Parathyroid adenoma (tissue), 2 donors: ENCODE results near the gene CTDP1.

Source experiments
- H2AFZ ChIP-seq: fragments of 300-600 bp; sonication (generic); one replicate; pipeline ENCODE4 v1.7.0; 2017; ENCODE audit warnings: antibody characterized with exemption, mild to moderate bottlenecking
- H3K27ac ChIP-seq: fragments of 300-600 bp; sonication (generic); one replicate; pipeline ENCODE4 v1.7.0; 2017
- H3K27me3 ChIP-seq: fragments of 300-600 bp; sonication (generic); one replicate; pipeline ENCODE4 v1.7.0; 2017; ENCODE audit warnings: low read length; ENCODE audit not compliant: control insufficient read depth, insufficient read depth
- H3K36me3 ChIP-seq: fragments of 300-600 bp; sonication (generic); one replicate; pipeline ENCODE4 v1.7.0; 2017; ENCODE audit warnings: low read length; ENCODE audit not compliant: control insufficient read depth, insufficient read depth
- H3K4me1 ChIP-seq: fragments of 300-600 bp; sonication (generic); one replicate; pipeline ENCODE4 v1.7.0; 2017; ENCODE audit warnings: control low read depth
- H3K4me2 ChIP-seq: fragments of 300-600 bp; sonication (generic); one replicate; pipeline ENCODE4 v1.7.0; 2017; ENCODE audit warnings: low read length
- H3K4me3 ChIP-seq: fragments of 300-600 bp; sonication (generic); one replicate; pipeline ENCODE4 v1.7.0; 2017; ENCODE audit warnings: low read depth, low read length
- H3K79me2 ChIP-seq: fragments of 300-600 bp; sonication (generic); one replicate; pipeline ENCODE4 v1.7.0; 2017; ENCODE audit warnings: control low read depth
- H3K9ac ChIP-seq: fragments of 300-600 bp; sonication (generic); one replicate; pipeline ENCODE4 v1.7.0; 2017; ENCODE audit warnings: mild to moderate bottlenecking
- H3K9me3 ChIP-seq: fragments of 300-600 bp; sonication (generic); one replicate; pipeline ENCODE4 v1.7.0; 2017; ENCODE audit warnings: low read length; ENCODE audit not compliant: control insufficient read depth
- TF ChIP-seq, protein P1 (sequence below): fragments of 300-600 bp; sonication (generic); IDR thresholded peaks from one replicate; pipeline ENCODE4 v1.7.0; 2017; ENCODE audit warnings: antibody characterized with exemption, mild to moderate bottlenecking
- donor health status: primary hyperparathyroidism.

CTDP1 gene

DNA sequence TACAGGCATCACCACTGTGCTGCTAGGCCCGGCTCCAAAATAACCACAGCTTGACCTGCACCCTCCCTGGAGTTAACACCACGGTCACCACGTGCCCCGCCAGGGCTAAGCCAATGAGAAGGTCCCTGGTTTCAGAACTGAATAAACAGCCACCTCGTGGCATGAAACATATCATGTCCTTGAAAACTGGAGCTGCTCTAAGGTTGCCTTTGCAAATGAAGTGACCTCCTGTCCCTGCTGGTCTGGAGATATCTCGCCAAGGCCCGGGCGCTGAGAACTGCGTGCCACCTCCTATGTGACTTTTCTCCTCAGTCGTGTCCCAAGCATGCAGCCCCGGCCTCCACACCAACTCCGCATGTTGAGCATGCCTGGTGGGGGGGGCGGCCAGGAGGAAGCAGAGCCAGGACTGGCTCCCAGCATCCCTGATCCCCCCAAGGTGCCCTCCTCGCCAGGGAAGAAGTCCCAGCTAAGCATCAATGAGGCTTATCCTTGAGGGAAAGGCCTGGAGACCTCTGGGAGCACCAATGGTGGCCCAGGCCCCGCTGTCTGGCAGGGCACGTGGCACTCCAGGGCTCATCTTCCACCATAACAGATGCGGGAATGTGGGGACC lies 101.8 kb downstream of the CTDP1 start:
- H3K27me3 ChIP-seq: no peaks in the 10 kb centered on the region

DNA sequence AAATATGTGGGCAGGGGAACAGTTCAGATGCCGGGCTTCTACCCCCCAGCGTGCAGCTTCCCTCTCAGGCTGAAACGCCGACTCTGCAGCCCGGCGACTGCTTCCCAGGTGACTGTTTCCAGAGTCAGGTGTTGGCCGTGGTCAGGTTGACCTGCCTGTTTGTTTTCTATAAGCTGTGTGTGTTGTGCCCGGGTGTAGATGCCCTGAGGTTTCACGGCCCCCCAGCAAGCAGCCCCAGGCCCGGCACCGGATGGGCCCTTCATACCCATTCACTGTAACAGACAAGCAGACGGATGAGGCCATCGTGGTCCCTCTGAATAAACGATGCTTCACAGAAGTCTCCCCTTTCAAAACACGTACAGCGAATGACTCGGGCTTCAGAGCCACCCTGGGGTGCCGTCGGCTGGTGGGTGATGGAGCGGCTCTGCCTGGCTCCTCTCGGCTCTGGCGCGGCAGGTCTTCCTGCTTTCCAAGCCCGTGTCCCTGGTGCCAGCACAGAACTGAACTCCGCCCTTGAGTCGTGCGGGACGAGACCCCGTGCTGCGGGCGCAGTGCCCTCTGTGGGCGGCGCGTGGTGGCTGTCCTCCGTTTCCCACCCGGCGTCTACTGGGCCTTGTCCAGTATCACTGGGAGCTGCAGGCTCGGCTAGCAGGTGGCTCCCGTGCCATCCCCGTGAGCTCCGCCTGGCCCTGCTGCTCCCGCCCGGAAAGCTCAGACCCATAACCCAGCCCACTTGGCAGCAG lies 103.1 kb downstream of the CTDP1 start:
- H3K27me3 ChIP-seq: no peaks in the 10 kb centered on the region
- H3K4me2 ChIP-seq: no peak overlapping the region
- no peaks in the 10 kb centered on the region for H3K79me2 ChIP-seq
- no peak overlapping the region for H2AFZ ChIP-seq
- no peak overlapping the region for H3K9ac ChIP-seq
- H3K27ac ChIP-seq: no peak overlapping the region
- TF ChIP-seq, protein P1, sequence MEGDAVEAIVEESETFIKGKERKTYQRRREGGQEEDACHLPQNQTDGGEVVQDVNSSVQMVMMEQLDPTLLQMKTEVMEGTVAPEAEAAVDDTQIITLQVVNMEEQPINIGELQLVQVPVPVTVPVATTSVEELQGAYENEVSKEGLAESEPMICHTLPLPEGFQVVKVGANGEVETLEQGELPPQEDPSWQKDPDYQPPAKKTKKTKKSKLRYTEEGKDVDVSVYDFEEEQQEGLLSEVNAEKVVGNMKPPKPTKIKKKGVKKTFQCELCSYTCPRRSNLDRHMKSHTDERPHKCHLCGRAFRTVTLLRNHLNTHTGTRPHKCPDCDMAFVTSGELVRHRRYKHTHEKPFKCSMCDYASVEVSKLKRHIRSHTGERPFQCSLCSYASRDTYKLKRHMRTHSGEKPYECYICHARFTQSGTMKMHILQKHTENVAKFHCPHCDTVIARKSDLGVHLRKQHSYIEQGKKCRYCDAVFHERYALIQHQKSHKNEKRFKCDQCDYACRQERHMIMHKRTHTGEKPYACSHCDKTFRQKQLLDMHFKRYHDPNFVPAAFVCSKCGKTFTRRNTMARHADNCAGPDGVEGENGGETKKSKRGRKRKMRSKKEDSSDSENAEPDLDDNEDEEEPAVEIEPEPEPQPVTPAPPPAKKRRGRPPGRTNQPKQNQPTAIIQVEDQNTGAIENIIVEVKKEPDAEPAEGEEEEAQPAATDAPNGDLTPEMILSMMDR: no peak
- H3K4me1 ChIP-seq: no peaks in the 10 kb centered on the region
- H3K36me3 ChIP-seq: no peaks in the 10 kb centered on the region
- no peaks in the 10 kb centered on the region for H3K9me3 ChIP-seq
- H3K4me3 ChIP-seq: no peak overlapping the region

More for the DNA sequence above, 101.8 kb downstream of the CTDP1 start:
- Histone ChIP-seq H3K9ac (no peak overlapping the region), H3K4me1 (no peaks in the 10 kb centered on the region), H3K4me3 (no peak overlapping the region), H3K36me3 (no peaks in the 10 kb centered on the region), H2AFZ (no peak overlapping the region), H3K4me2 (no peak overlapping the region), H3K79me2 (no peaks in the 10 kb centered on the region), H3K27ac (no peak overlapping the region), H3K9me3 (no peaks in the 10 kb centered on the region)
- TF ChIP-seq, protein P1: no peak

DNA sequence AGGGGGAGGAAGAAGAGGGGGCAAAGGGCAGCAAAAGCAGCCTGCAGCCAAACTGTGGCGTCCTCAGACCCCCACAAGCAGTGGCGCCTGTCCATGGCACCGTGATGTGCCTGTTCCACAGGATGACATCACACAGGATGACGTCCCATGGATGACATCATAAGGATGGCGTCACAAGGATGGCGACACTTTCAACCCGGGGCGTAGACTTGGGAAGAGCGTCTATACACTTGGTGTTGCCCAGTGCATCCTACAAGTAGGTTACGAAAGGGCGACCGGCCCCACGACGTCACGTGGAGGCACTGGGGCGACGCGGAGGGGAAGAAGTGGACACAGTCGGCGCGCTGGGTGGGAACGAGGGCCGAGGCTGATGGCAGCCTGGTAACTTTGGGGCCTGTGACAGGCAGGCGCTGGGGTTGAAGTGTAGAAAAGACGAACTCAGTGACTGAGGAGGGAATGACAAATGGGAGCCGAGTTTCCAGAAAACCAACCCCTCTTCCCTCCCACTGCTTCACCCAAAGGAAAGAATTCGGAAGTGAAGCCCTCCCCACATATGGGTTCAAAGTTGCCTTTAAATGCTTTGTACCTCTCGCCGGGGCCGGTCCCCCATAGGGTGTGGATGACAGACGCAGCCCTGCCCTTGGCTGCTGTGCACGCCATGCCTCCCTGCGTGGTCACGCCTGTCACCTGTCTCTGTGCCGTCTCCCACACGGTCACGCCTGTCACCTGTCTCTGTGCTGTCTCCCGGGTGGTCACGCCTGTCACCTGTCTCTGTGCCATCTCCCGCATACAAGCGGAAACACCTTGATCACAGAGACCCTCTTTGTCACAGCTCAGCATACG lies 104.7 kb downstream of the CTDP1 start:
- H3K9ac ChIP-seq: no peak overlapping the region
- TF ChIP-seq, protein P1: no peak
- no peaks in the 10 kb centered on the region for H3K36me3 ChIP-seq
- H3K27ac ChIP-seq: no peak overlapping the region
- H2AFZ ChIP-seq: no peak overlapping the region
- H3K4me2 ChIP-seq: no peak overlapping the region
- no peaks in the 10 kb centered on the region for H3K9me3 ChIP-seq
- no peaks in the 10 kb centered on the region for H3K4me1 ChIP-seq
- H3K79me2 ChIP-seq: no peaks in the 10 kb centered on the region
- H3K4me3 ChIP-seq: no peak overlapping the region
- H3K27me3 ChIP-seq: no peaks in the 10 kb centered on the region

DNA sequence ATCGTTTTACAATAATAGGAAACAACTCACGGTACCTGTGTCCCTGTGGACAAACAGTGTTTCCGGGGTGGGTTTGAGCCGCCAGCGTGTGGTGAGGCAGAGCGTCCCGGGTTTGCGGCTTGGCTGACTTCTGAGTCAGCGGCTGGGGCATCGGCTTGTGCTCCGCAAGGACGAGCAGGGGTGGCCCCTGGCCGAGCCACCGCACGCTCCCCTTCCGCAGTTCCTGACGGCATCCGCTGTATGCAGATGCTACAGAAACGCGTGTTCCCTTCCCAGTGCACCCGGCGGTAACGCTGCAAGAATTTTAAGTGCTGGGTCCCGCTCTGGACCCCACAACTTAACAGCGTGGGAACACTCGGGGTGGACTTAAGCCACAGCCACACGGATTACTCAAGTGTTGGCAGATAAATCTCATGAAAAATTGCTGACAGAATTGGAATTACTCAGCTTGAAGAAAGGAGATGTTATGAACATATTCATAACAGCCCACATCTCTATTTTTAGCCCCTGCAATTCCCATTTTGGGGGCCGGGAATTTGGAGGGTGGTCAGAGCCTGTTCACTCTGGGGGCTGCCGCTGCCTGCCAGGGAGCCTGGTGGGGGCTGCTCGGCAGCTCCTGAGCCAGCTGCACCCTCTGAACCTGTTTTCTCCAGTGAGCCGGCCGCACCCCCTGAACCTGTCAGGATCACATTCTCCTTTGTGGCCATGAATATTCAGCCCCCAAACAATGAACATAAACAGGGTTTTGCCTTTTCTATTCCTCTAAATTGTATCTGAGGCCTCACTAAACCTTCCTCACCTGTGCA lies 105.6 kb downstream of the CTDP1 start:
- Histone ChIP-seq H3K36me3 (no peaks in the 10 kb centered on the region), H2AFZ (no peak overlapping the region), H3K4me1 (no peaks in the 10 kb centered on the region), H3K9ac (no peak overlapping the region), H3K79me2 (no peaks in the 10 kb centered on the region), H3K27ac (no peak overlapping the region), H3K4me2 (no peak overlapping the region), H3K4me3 (no peak overlapping the region), H3K9me3 (no peaks in the 10 kb centered on the region), H3K27me3 (no peaks in the 10 kb centered on the region)
- TF ChIP-seq, protein P1: no peak
